Activated B cell treated with CpG ODN at 0.5 μM for 24 hours (primary cell): ENCODE results near the gene NCAPH2. TPM values are rescaled to one million over a fixed set of nuclear protein-coding genes. Genes with fewer than 3 reads are reported as not detected.
A peak's percentile ranks its signal among the peaks of the same experiment; 100 is the strongest.

Source experiments
- ATAC-seq: fragments of 200-7000 bp; cut with Tn5 transposase; one replicate; pipeline ENCODE4 v1.10.0; 2021; ENCODE audit warnings: low read depth, mild to moderate bottlenecking, moderate library complexity
- CTCF ChIA-PET: fragments of 350-600 bp; sonication (Branson Sonifier 250); formaldehyde crosslinking; loops from one replicate; lab custom pipeline; 2021; ENCODE audit warnings: antibody characterized with exemption; lab: Charles Lee
- POLR2A ChIA-PET: fragments of 350-600 bp; sonication (Branson Sonifier 250); formaldehyde crosslinking; loops from one replicate; lab custom pipeline; 2021; ENCODE audit warnings: antibody characterized with exemption; lab: Charles Lee
- DNase-seq: peaks from one replicate; pipeline ENCODE4 v3.0.0; 2022
- H3K27ac Mint-ChIP-seq: one replicate; pipeline ENCODE4 v1.8.0; 2020; ENCODE audit warnings: mixed read lengths
- H3K27me3 Mint-ChIP-seq: one replicate; pipeline ENCODE4 v1.8.0; 2021; ENCODE audit warnings: mixed read lengths
- H3K36me3 Mint-ChIP-seq: one replicate; pipeline ENCODE4 v1.8.0; 2021; ENCODE audit warnings: low read depth, mixed read lengths
- H3K4me1 Mint-ChIP-seq: one replicate; pipeline ENCODE4 v1.8.0; 2021; ENCODE audit warnings: mixed read lengths
- H3K4me3 Mint-ChIP-seq: one replicate; pipeline ENCODE4 v1.8.0; 2020; ENCODE audit warnings: mild to moderate bottlenecking, mixed read lengths
- H3K9me3 Mint-ChIP-seq: one replicate; pipeline ENCODE4 v1.8.0; 2020; ENCODE audit warnings: mixed read lengths
- intact Hi-C: fragments of 100-400 bp; cut with micrococcal nuclease; formaldehyde crosslinking; loops from one replicate; pipeline ENCODE4 v1.15.1; 2024
- total RNA-seq: library from RNA; stranded (reverse); gene quantifications from 2 replicates; pipeline ENCODE4 v1.2.3, GENCODE V29; 2022
- TF ChIP-seq, protein P1 (sequence below): fragments of 200-600 bp; IDR thresholded peaks from one replicate; pipeline ENCODE4 v1.8.0; 2022; ENCODE audit warnings: antibody characterized with exemption, mild to moderate bottlenecking

NCAPH2 gene
- total RNA-seq, 1 donor from 2014 or later = 68.2 TPM

DNA sequence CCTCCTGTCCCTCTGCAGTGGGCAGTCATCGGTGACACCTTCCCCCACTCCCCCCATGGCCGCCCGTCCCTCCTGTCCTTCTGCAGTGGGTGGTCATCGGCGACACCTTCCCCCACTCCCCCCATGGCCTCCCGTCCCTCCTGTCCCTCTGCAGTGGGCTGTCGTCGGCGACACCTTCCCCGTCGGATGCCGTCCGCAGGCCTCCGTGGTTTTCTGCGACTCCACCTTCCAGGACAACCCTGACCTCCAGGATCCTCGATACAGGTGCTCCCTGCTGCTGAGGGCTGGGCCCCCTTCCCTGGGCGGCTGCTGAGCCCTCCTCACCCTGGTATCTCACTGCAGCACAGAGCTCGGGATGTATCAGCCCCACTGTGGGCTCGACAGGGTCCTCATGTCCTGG, 19.1 kb upstream of the NCAPH2 start:
- Mint-ChIP-seq H3K4me3 (no peak overlapping the region), H3K9me3 (no peaks in the 10 kb centered on the region), H3K27me3 (no peaks in the 10 kb centered on the region), H3K27ac (no peak overlapping the region), H3K4me1 (peaks cover 12% of the 10 kb centered on the region), H3K36me3 (no peaks in the 10 kb centered on the region)
- ATAC-seq = no peak
- TF ChIP-seq, protein P1, sequence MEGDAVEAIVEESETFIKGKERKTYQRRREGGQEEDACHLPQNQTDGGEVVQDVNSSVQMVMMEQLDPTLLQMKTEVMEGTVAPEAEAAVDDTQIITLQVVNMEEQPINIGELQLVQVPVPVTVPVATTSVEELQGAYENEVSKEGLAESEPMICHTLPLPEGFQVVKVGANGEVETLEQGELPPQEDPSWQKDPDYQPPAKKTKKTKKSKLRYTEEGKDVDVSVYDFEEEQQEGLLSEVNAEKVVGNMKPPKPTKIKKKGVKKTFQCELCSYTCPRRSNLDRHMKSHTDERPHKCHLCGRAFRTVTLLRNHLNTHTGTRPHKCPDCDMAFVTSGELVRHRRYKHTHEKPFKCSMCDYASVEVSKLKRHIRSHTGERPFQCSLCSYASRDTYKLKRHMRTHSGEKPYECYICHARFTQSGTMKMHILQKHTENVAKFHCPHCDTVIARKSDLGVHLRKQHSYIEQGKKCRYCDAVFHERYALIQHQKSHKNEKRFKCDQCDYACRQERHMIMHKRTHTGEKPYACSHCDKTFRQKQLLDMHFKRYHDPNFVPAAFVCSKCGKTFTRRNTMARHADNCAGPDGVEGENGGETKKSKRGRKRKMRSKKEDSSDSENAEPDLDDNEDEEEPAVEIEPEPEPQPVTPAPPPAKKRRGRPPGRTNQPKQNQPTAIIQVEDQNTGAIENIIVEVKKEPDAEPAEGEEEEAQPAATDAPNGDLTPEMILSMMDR = no peak
- no peak for DNase-seq
- intact Hi-C loops = no loop called here
- CTCF ChIA-PET = no interaction called here
- POLR2A ChIA-PET = no interaction called here

DNA sequence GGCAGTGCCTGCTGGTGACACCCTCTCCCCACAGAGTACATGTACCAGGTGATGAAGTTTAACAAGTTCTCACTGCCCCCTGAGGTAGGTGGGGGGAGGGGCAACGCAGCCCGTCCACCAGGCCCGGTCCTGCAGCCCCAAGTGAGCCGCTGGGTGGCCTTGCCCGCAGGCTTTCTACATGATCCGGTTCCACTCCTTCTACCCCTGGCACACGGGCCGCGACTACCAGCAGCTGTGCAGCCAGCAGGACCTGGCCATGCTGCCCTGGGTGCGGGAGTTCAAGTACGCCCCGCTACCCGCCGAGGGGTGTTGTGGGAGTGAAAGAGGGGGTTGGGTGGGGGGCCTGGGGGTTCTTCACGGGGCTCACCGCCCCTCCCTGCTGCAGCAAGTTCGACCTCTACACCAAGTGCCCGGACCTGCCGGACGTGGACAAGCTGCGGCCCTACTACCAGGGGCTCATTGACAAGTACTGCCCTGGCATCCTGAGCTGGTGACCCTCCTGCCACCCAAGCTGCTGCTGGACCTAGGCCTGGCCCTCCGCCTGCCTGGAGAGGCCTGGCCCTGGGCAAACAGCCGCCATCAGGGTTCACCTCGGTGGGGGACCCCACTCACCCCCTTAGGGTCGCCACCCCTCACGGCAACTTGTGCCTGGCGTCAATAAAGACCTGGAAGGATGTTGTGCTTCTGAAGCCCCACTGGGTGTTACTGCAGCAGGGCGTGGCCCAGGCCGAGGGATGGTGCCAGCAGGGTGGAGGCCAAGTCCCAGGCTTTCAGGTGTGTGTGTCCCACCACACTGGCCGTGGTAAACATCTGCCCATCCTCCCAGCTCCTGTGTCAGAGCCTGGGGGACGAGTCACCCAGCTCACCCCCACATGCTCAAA, 18.4 kb upstream of the NCAPH2 start:
- ATAC-seq (no peak), DNase-seq (no peak)
- H3K4me3 Mint-ChIP-seq = no peak overlapping the region
- no peaks in the 10 kb centered on the region for H3K27me3 Mint-ChIP-seq
- ChIA-PET CTCF (no interaction called here), POLR2A (no interaction called here)
- H3K9me3 Mint-ChIP-seq = no peaks in the 10 kb centered on the region
- TF ChIP-seq, protein P1 = no peak
- H3K4me1 Mint-ChIP-seq = peaks cover 7% of the 10 kb centered on the region
- intact Hi-C loops = no loop called here
- H3K36me3 Mint-ChIP-seq = no peaks in the 10 kb centered on the region
- no peak overlapping the region for H3K27ac Mint-ChIP-seq

DNA sequence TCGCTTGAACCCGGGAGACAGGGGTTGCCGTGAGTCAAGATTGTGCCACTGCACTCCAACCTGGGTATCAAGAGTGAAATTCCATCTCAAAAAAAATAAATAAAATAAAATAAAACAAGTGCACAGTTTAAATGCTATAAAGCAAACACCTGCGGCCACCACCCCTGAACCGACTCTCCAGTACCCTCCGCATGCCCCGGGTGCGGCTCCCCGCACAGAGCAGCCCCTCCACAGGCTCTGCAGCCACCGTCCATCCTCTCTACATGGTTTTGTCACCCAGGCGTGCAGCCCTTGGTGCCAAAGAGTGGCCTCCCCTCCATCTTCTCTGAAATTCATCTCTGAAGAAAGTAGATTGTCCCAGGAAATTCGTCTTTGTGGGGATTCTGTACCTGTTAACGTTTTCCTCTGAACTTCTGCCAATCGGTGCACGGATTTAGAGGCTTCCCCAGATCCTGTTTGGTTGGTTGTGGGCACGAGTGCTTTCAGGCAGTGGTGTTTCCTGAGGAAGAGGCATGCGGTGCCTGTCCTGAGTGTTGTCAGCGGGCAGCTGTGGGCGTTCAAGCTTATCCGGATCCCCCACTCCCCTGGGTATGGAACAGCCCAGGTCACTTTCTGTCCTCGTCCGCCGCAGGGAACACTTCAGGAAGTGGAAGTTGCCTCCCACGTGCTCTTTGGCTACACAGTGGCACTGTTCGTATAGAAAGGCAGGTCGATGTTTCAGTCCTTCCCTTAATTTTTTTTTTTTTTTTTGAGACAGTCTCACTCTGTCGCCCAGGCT, 17.3 kb upstream of the NCAPH2 start:
- no peak for DNase-seq
- no peaks in the 10 kb centered on the region for H3K27me3 Mint-ChIP-seq

DNA sequence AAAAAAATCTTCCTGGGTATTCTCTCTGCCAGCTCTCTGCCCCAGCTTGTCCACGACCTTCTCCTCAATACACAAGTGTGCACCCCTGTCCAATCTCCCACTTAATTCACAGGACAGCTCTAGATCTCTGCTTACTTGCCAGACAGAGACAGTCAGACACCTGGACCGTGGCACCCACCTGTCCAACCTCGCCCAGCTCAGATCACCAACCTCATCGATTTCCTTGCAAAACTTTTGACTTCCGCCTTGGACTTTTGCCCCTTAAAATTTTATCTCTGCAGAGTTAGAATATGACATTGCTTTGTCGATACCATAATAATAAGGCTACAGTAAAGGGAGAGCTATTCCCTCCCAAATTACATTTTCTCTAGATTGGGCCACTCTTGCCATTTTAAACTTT, 10.9 kb upstream of the NCAPH2 start:
- POLR2A ChIA-PET = interaction anchor here (0.7 to 1.6 kb wide), 3 partner anchors 27 to 52 kb away, joined by 4 to 6 read pairs (median 6); no protein-coding TSS in a partner anchor
- CTCF ChIA-PET = interaction anchor here (1.0 to 2.6 kb wide), 9 partner anchors 11 to 241 kb away, joined by 3 to 14 read pairs (median 4); partner anchors contain the start of genes LMF2, NCAPH2 and SCO2
- intact Hi-C loops = loop anchor here (5.0 kb wide), 2 partner anchors 40 to 100 kb away; no protein-coding TSS in a partner anchor
- DNase-seq (no peak), ATAC-seq (no peak)
- TF ChIP-seq, protein P1 = no peak
- Mint-ChIP-seq H3K27ac (no peak overlapping the region), H3K36me3 (no peaks in the 10 kb centered on the region), H3K27me3 (no peaks in the 10 kb centered on the region), H3K4me1 (peaks cover 3% of the 10 kb centered on the region), H3K4me3 (no peak overlapping the region), H3K9me3 (no peaks in the 10 kb centered on the region)

More for the DNA sequence above, 17.3 kb upstream of the NCAPH2 start:
- peak; percentile 25 for ATAC-seq
- TF ChIP-seq, protein P1 = no peak
- peaks cover 7% of the 10 kb centered on the region for H3K4me1 Mint-ChIP-seq
- no peaks in the 10 kb centered on the region for H3K9me3 Mint-ChIP-seq
- no peaks in the 10 kb centered on the region for H3K36me3 Mint-ChIP-seq
- no peak overlapping the region for H3K27ac Mint-ChIP-seq
- intact Hi-C loops = no loop called here
- CTCF ChIA-PET = no interaction called here
- POLR2A ChIA-PET = interaction anchor here (1.2 kb wide), 2 partner anchors 12 to 20 kb away, joined by 4 to 9 read pairs; no protein-coding TSS in a partner anchor
- H3K4me3 Mint-ChIP-seq = peak overlapping the region; percentile 38
